IMR-90 (cell line): Measurements from ENCODE around the gene CDK14. TPM values are rescaled to one million over a fixed set of nuclear protein-coding genes. Genes with fewer than 3 reads are reported as not detected.

ENCODE experiments used
- ATAC-seq: fragments of 200-7000 bp; cut with Tn5 transposase; 2 replicates; pipeline ENCODE4 v1.9.1; 2020; ENCODE audit warnings: low read depth, mild to moderate bottlenecking, moderate library complexity
- BruUV-seq: library from RNA; stranded (reverse); fragments of 400-500 nt; replicated peaks from 2 replicates; lab custom pipeline; 2021; lab: Mats Ljungman, UMichigan
- CTCF ChIA-PET: fragments of 300-600 bp; formaldehyde crosslinking; extraction: SDS; loops from one replicate; lab custom pipeline; 2021; ENCODE audit warnings: antibody characterized with exemption; lab: Yijun Ruan, JAX
- POLR2A ChIA-PET: fragments of 300-600 bp; sonication (Branson Sonifier 250); formaldehyde crosslinking; loops from one replicate; lab custom pipeline; 2022; ENCODE audit warnings: antibody characterized with exemption; ENCODE audit not compliant: unreplicated experiment; lab: Charles Lee
- DNase-seq: peaks from one replicate; pipeline ENCODE4 v3.0.0; 2013
- H2AFZ ChIP-seq: replicated peaks from 2 replicates; pipeline ENCODE3; 2013; ENCODE audit warnings: low read length, mild to moderate bottlenecking; ENCODE audit not compliant: poor library complexity
- H2AK5ac ChIP-seq: 2 replicates; pipeline ENCODE4 v1.6.1; 2013; ENCODE audit warnings: low read depth, low read length, inconsistent platforms
- H2AK9ac ChIP-seq: replicated peaks from 2 replicates; pipeline ENCODE3; 2013; ENCODE audit warnings: mild to moderate bottlenecking, low read depth, low read length, moderate library complexity; ENCODE audit not compliant: poor library complexity
- H2BK120ac ChIP-seq: 2 replicates; pipeline ENCODE4 v1.6.1; 2013; ENCODE audit warnings: low read depth, low read length, inconsistent platforms
- H2BK15ac ChIP-seq: 3 replicates; pipeline ENCODE4 v1.6.1; 2013; ENCODE audit warnings: low read depth, low read length, inconsistent platforms
- H2BK20ac ChIP-seq: 2 replicates; pipeline ENCODE4 v1.6.1; 2013; ENCODE audit warnings: low read depth, mild to moderate bottlenecking, inconsistent platforms, low read length, moderate library complexity
- H2BK5ac ChIP-seq: 2 replicates; pipeline ENCODE4 v1.6.1; 2013; ENCODE audit warnings: mild to moderate bottlenecking, low read depth, low read length, inconsistent platforms; ENCODE audit not compliant: poor library complexity, severe bottlenecking
- H3K14ac ChIP-seq: replicated peaks from 2 replicates; pipeline ENCODE4 v1.6.1; 2013; ENCODE audit warnings: low read depth, low read length, inconsistent platforms
- H3K18ac ChIP-seq: 2 replicates; pipeline ENCODE4 v1.6.1; 2013; ENCODE audit warnings: low read depth, low read length, control low read depth
- H3K23ac ChIP-seq: 2 replicates; pipeline ENCODE4 v1.6.1; 2013; ENCODE audit warnings: low read depth, low read length, inconsistent platforms
- H3K27ac ChIP-seq: 2 replicates; pipeline ENCODE4 v1.5.1; 2013; ENCODE audit warnings: mild to moderate bottlenecking, control low read depth, low read length; ENCODE audit not compliant: insufficient read depth
- H3K27me3 ChIP-seq: 2 replicates; pipeline ENCODE4 v1.6.1; 2013; ENCODE audit warnings: low read length; ENCODE audit not compliant: control insufficient read depth, insufficient read depth
- H3K36me3 ChIP-seq: 2 replicates; pipeline ENCODE4 v1.6.1; 2013; ENCODE audit warnings: low read length, mixed read lengths; ENCODE audit not compliant: control insufficient read depth, insufficient read depth
- H3K4ac ChIP-seq: 2 replicates; pipeline ENCODE4 v1.6.1; 2013; ENCODE audit warnings: low read depth, low read length, inconsistent platforms
- H3K4me1 ChIP-seq: 2 replicates; pipeline ENCODE4 v1.6.1; 2013; ENCODE audit warnings: low read length, mixed read lengths; ENCODE audit not compliant: control insufficient read depth, insufficient read depth
- H3K4me2 ChIP-seq: 2 replicates; pipeline ENCODE4 v1.6.1; 2013; ENCODE audit warnings: low read depth, mild to moderate bottlenecking, control low read depth, low read length, moderate library complexity
- H3K4me3 ChIP-seq: 2 replicates; pipeline ENCODE4 v1.5.1; 2013; ENCODE audit warnings: low read depth, mild to moderate bottlenecking, control low read depth, low read length, moderate library complexity; ENCODE audit not compliant: insufficient read depth
- H3K56ac ChIP-seq: 2 replicates; pipeline ENCODE4 v1.6.1; 2013; ENCODE audit warnings: low read length, inconsistent platforms; ENCODE audit not compliant: insufficient read depth; ENCODE audit errors: extremely low read depth
- H3K79me1 ChIP-seq, 2 experiments: 2 replicates each; pipeline ENCODE4 v1.6.1; 2013; ENCODE audit warnings: low read length in 2 of 2, inconsistent platforms in 1 of 2, low read depth in 1 of 2
- H3K9ac ChIP-seq: 2 replicates; pipeline ENCODE4 v1.6.1; 2013; ENCODE audit warnings: low read depth, low read length, control low read depth
- H3K9me1 ChIP-seq: 2 replicates; pipeline ENCODE4 v1.6.1; 2013; ENCODE audit warnings: low read length, inconsistent platforms; ENCODE audit not compliant: insufficient read depth
- H3K9me3 ChIP-seq: 2 replicates; pipeline ENCODE4 v1.6.1; 2013; ENCODE audit warnings: low read length; ENCODE audit not compliant: control insufficient read depth, insufficient read depth
- H4K20me1 ChIP-seq: 2 replicates; pipeline ENCODE4 v1.6.1; 2013; ENCODE audit warnings: low read length, inconsistent platforms; ENCODE audit not compliant: insufficient read depth
- H4K5ac ChIP-seq: 2 replicates; pipeline ENCODE4 v1.6.1; 2013; ENCODE audit warnings: mild to moderate bottlenecking, low read depth, low read length, control low read depth
- H4K8ac ChIP-seq, 2 experiments: 2 replicates each; pipeline ENCODE4 v1.6.1; 2013; ENCODE audit warnings: low read depth in 2 of 2, low read length in 2 of 2, control low read depth in 1 of 2, inconsistent platforms in 1 of 2
- H4K91ac ChIP-seq: 2 replicates; pipeline ENCODE4 v1.6.1; 2013; ENCODE audit warnings: low read depth, low read length, inconsistent platforms; ENCODE audit not compliant: insufficient read depth
- BHLHE40 ChIP-seq: fragments of 150-350 bp; IDR thresholded peaks from 2 replicates; pipeline ENCODE4 v1.6.1; 2016; ENCODE audit warnings: mild to moderate bottlenecking, low read depth, low read length
- CEBPB ChIP-seq: IDR thresholded peaks from 2 replicates; pipeline ENCODE4 v1.6.1; 2012; ENCODE audit warnings: low read depth, low read length, improper control_type of control experiment
- CHD1 ChIP-seq: IDR thresholded peaks from 2 replicates; pipeline ENCODE4 v1.6.1; 2012; ENCODE audit warnings: low read depth, low read length, improper control_type of control experiment
- FOS ChIP-seq: fragments of 150-350 bp; IDR thresholded peaks from 2 replicates; pipeline ENCODE4 v1.6.1; 2016; ENCODE audit warnings: low read depth, low read length
- MAFK ChIP-seq: IDR thresholded peaks from 2 replicates; pipeline ENCODE4 v1.6.1; 2012; ENCODE audit warnings: low read depth, low read length, improper control_type of control experiment
- MAZ ChIP-seq: IDR thresholded peaks from 2 replicates; pipeline ENCODE4 v1.6.1; 2012; ENCODE audit warnings: low read depth, mild to moderate bottlenecking, low read length, improper control_type of control experiment, moderate library complexity, borderline replicate concordance
- MXI1 ChIP-seq: IDR thresholded peaks from 2 replicates; pipeline ENCODE4 v1.6.1; 2012; ENCODE audit warnings: low read depth, mild to moderate bottlenecking, low read length, moderate library complexity, borderline replicate concordance
- NFE2L2 ChIP-seq: fragments of 150-350 bp; IDR thresholded peaks from 2 replicates; pipeline ENCODE4 v1.6.1; 2016; ENCODE audit warnings: low read depth, mild to moderate bottlenecking, low read length
- POLR2A ChIP-seq: IDR thresholded peaks from 2 replicates; pipeline ENCODE4 v1.6.1; 2012; ENCODE audit warnings: mild to moderate bottlenecking, low read depth, low read length
- RAD21 ChIP-seq: IDR thresholded peaks from 2 replicates; pipeline ENCODE4 v1.6.1; 2012; ENCODE audit warnings: low read length, improper control_type of control experiment
- RFX5 ChIP-seq: IDR thresholded peaks from 2 replicates; pipeline ENCODE4 v1.8.0; 2012; ENCODE audit warnings: low read depth, mild to moderate bottlenecking, low read length, moderate library complexity
- SMC3 ChIP-seq: fragments of 150-350 bp; IDR thresholded peaks from 2 replicates; pipeline ENCODE4 v1.6.1; 2016; ENCODE audit warnings: low read depth, mild to moderate bottlenecking, antibody characterized with exemption, low read length, moderate library complexity
- WGBS, 2 experiments: methylation state at CpG; one replicate each; pipeline versions ENCODE4 v1.1.5 to v1.1.7; 2013; ENCODE audit warnings: missing lambda C conversion rate in 2 of 2; ENCODE audit not compliant: insufficient read length in 1 of 2; ENCODE audit errors: extremely low coverage in 2 of 2; 5-methylcytosine and 5-hydroxymethylcytosine counted together
- dilution Hi-C: fragments of 300-500 bp; cut with HindIII; formaldehyde crosslinking; loops from one replicate; pipeline ENCODE4 v1.14.3; 2018; ENCODE audit warnings: low sequenced_read_pairs; ENCODE audit not compliant: unreplicated experiment
- in situ Hi-C: fragments of 300-500 bp; cut with MboI; formaldehyde crosslinking; loops from 3 replicates; pipeline ENCODE4 v1.14.3; 2019; ENCODE audit warnings: low sequenced_read_pairs, inconsistent platforms, mixed read lengths
- intact Hi-C: fragments of 100-400 bp; cut with micrococcal nuclease; formaldehyde crosslinking; loops from 2 replicates; pipeline ENCODE4 v1.10.0; 2022
- polyA plus RNA-seq, 3 experiments: library from polyadenylated mRNA; depleted of rRNA; stranded (reverse); fragments of >200 nt; gene quantifications; 2 replicates each; pipeline ENCODE4 v1.2.3, GENCODE V29; 2012; ENCODE audit warnings: low replicate concordance in 1 of 3
- total RNA-seq: library from RNA; depleted of rRNA; stranded (reverse); fragments of >200 nt; gene quantifications from 2 replicates; pipeline ENCODE4 v1.2.3, GENCODE V29; 2012
- TF ChIP-seq, protein P1 (sequence below): fragments of 150-350 bp; IDR thresholded peaks from 2 replicates; pipeline ENCODE4 v1.6.1; 2016; ENCODE audit warnings: low read depth, mild to moderate bottlenecking, low read length, moderate library complexity, borderline replicate concordance
- TF ChIP-seq, protein P2 (sequence below): fragments of 150-350 bp; IDR thresholded peaks from 2 replicates; pipeline ENCODE4 v1.6.1; 2017; ENCODE audit warnings: mild to moderate bottlenecking, antibody characterized with exemption, low read length, low read depth
- TF ChIP-seq, protein P3 (sequence below): conservative IDR thresholded peaks from 2 replicates; pipeline ENCODE4 v1.5.1; 2012; ENCODE audit warnings: mild to moderate bottlenecking, low read depth, low read length, improper control_type of control experiment

Gene CDK14
- total and polyA plus RNA-seq, 2 of the 4 experiments (the other 2 are of a cell fraction), result 10.1 to 29.6 TPM

GRCh38 chr7:91046322-91047089 is 450.4 kb downstream of the CDK14 start:
- no CpG with 5 or more reads among the region's 2 CpGs for WGBS, 2 experiments
- Histone ChIP-seq H4K5ac (no peak overlapping the region), H3K79me1 (no peaks in the 10 kb centered on the region), H3K14ac (no peak overlapping the region), H2BK5ac (no peak overlapping the region), H3K18ac (no peak overlapping the region), H3K27me3 (no peaks in the 10 kb centered on the region), H3K4ac (no peak overlapping the region), H3K36me3 (no peaks in the 10 kb centered on the region), H3K9me3 (no peaks in the 10 kb centered on the region), H2AFZ (no peak overlapping the region), H3K9me1 (0 out of 2 replicates have a peak, but pooled peaks cover 5% of the 10 kb centered on the region), H3K4me1 (no peaks in the 10 kb centered on the region; the same call in 1 of the 2 replicates), H2AK5ac (no peak overlapping the region), H3K9ac (no peak overlapping the region), H3K23ac (no peak overlapping the region), H2BK15ac (no peak overlapping the region), H2BK20ac (no peak overlapping the region), H4K91ac (no peak overlapping the region), H2BK120ac (no peak overlapping the region), H4K20me1 (no peaks in the 10 kb centered on the region), H2AK9ac (no peak overlapping the region), H3K27ac (no peak overlapping the region), H3K56ac (no peak overlapping the region), H3K4me2 (no peak overlapping the region), H4K8ac (no peak overlapping the region), H3K4me3 (no peak overlapping the region)
- dilution Hi-C loops (no loop called here), in situ Hi-C loops (no loop called here), intact Hi-C loops (loop anchor here (5.0 kb wide), 1 partner anchor 741 kb away; no protein-coding TSS in a partner anchor)
- ChIA-PET CTCF (interaction anchor here (0.6 kb wide), 1 partner anchor 14 kb away, joined by 3 read pairs; no protein-coding TSS in a partner anchor), POLR2A (no interaction called here)
- DNase-seq (peak; percentile 28), ATAC-seq (peak; percentile 44)
- no TSS peak for BruUV-seq
- TF ChIP-seq BHLHE40, result no peak
- TF ChIP-seq MAFK, result no peak
- TF ChIP-seq FOS, result no peak
- no peak for TF ChIP-seq MXI1
- TF ChIP-seq POLR2A, result no peak
- TF ChIP-seq MAZ, result no peak
- TF ChIP-seq, protein P1, sequence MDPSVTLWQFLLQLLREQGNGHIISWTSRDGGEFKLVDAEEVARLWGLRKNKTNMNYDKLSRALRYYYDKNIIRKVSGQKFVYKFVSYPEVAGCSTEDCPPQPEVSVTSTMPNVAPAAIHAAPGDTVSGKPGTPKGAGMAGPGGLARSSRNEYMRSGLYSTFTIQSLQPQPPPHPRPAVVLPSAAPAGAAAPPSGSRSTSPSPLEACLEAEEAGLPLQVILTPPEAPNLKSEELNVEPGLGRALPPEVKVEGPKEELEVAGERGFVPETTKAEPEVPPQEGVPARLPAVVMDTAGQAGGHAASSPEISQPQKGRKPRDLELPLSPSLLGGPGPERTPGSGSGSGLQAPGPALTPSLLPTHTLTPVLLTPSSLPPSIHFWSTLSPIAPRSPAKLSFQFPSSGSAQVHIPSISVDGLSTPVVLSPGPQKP, result no peak
- no peak for TF ChIP-seq RFX5
- no peak for TF ChIP-seq CEBPB
- no peak for TF ChIP-seq CHD1
- peak; percentile 27 for TF ChIP-seq RAD21
- TF ChIP-seq, protein P2, sequence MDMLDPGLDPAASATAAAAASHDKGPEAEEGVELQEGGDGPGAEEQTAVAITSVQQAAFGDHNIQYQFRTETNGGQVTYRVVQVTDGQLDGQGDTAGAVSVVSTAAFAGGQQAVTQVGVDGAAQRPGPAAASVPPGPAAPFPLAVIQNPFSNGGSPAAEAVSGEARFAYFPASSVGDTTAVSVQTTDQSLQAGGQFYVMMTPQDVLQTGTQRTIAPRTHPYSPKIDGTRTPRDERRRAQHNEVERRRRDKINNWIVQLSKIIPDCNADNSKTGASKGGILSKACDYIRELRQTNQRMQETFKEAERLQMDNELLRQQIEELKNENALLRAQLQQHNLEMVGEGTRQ, result no peak
- TF ChIP-seq NFE2L2, result no peak
- TF ChIP-seq, protein P3, sequence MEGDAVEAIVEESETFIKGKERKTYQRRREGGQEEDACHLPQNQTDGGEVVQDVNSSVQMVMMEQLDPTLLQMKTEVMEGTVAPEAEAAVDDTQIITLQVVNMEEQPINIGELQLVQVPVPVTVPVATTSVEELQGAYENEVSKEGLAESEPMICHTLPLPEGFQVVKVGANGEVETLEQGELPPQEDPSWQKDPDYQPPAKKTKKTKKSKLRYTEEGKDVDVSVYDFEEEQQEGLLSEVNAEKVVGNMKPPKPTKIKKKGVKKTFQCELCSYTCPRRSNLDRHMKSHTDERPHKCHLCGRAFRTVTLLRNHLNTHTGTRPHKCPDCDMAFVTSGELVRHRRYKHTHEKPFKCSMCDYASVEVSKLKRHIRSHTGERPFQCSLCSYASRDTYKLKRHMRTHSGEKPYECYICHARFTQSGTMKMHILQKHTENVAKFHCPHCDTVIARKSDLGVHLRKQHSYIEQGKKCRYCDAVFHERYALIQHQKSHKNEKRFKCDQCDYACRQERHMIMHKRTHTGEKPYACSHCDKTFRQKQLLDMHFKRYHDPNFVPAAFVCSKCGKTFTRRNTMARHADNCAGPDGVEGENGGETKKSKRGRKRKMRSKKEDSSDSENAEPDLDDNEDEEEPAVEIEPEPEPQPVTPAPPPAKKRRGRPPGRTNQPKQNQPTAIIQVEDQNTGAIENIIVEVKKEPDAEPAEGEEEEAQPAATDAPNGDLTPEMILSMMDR, result peak; percentile 36
- peak; percentile 31; the same call in 1 of the 2 replicates for TF ChIP-seq SMC3
